ENCODE results near the gene GNPTG.
A peak's percentile ranks its signal among the peaks of the same experiment; 100 is the strongest.
"Not testable (repeated sequence)": the region's sequence is repeated elsewhere in the genome, so short reads cannot be mapped to it uniquely, and the experiment has no call there.

GNPTG gene

DNA sequence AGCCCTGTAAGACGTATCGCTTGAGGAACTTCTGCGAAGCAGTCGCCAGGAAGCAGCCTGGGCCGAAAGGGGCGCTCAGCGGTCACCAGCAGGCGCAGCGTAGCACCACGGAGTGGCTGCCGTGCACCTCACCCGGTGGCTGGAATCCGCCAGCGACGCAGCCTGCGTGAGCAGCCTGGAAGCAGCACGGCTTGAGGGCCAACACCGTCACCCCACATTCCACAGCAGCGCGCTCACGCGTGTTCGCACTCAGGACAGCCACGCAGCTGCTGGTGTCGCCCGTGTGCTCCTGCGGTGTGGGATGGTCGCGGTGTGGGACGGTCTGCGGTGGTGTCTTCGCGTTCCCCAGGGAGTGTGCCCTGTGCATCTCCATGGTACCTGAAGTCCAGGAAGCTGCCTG, 32.7 kb upstream of the GNPTG start:
- no peak for DNase-seq (ENCODE audit: low spot score)

DNA sequence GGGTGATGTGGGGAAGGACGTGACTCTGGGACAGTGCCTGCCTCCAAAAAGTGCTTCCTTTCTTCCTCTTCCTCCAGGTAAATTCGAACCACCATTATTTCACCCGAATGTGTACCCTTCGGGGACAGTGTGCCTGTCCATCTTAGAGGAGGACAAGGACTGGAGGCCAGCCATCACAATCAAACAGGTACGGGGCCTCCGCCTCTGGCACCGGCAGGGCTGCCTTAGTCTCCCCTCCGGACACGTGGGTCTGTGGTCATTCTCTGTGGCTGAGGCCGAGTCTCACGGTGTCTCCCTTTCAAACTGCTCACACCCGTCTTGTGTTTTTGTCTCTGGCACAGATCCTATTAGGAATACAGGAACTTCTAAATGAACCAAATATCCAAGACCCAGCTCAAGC, 31.6 kb upstream of the GNPTG start:
- DNase-seq (ENCODE audit: low spot score), result no peak

DNA sequence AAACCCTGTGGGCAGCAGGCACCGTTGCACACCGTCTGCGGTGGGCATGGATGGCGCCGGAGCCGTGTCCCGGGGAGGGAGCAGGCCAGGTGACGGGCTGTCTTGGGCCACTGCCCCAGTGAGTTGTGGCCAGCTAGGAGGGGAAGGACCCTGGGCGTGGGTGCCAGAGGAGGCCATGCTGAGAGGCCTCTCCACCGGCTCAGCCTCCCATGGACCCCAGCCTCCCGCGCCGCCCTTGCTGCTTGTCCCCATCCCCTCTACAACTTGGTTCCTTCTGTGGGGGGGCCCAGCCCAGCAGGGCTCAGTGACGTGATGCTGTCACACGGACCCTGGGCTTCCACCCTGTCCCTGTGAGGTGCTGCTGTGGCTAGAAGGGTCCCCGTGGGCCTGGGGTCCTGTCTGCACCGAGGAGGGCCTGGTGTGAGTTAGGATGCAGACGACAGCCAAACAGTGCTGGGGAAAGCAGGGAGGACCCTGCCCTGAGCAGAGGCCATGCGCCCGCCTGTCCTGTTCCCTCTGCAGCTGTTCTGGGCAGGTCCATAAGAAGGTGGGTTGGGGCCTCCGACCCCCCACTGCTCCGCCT, 31.0 kb upstream of the GNPTG start:
- no peak for DNase-seq (ENCODE audit: low spot score)

DNA sequence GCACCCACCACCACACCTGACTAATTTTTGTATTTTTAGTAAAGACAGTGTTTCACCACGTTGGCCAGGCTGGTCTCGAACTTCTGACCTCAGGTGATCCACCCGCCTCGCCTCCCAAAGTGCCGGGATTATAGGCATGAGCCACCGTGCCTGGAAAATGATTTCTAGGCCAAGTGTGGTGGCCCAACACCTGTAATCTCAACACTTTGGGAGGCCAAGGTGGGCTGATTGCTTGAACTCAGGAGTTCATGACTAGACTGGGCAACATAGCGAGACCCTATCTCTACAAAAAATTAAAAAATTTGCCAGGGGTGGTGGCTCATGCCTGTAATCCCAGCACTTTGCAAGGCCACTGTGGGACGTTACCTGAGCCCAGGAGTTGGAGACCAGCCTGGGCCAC, 29.3 kb upstream of the GNPTG start:
- no peak for DNase-seq (ENCODE audit: low spot score)

DNA sequence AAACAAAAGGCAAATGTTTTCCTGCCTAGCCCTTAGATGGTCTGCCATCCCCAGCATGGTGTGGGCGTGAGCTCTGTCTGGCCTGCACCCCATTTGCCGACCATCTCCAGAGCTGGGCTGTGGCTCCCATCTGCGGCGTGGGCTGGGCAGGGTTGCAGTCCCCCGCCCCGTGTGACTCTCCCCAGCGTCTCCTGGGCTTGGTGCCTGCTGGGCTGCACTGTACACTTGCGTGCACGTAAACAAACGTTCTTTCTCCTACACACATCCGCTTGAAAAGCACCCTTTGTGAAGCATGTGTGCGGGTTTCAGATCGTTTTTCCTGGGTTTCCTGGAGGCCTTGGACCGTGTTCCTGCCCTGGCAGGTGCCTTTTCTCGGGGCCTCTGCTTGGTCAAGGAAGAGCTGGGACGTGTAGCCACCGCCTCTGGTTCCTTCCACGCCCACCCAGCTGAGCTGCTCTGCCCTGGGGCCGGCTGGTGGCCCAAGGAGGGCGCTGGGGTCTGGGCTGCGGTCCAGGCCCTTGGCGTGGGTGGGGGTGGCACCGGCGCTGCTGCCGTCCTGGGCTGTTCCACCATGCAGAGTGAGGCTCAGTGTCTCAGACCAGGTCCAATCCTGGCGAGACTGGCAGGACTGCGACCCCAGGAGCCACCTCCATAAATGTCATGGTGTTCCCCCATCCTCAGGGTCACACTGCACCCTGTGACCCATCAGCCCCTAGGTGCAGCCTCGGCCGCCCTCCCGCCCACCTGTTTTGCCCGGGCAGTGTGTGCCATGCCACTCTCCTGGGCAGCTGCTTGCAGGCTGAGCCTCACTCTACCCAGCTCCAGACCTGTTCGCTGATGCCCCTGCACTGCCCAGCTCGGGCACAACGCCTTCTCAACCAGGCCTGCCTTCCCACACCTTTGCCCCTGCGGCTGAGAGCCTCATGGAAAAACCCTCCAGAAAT, 28.2 kb upstream of the GNPTG start:
- no peak for DNase-seq (ENCODE audit: low spot score)

DNA sequence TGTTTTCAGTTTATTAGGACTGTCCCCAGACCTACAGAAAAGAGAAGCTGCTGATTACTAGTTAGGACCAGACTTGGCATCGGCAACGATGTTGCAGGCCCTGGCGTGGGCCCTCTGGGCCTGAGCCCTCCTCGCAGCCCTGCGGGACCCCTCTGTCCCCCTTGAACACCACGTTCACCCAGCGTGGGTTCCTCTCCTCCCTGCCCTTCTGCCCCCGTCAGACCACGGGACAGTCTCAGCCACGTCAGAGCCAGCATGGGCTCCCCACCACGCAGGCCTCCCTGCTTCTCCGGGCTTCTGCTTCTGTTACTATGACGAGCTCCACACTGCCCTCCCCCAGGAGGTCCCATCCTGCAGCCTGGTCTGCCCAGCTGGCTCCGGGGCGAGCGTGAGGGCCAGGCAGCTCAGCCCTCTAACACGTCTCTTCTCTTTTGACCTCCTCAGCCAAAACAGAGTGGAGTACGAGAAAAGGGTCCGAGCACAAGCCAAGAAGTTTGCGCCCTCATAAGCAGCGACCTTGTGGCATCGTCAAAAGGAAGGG, 27.4 kb upstream of the GNPTG start:
- no peak for DNase-seq (ENCODE audit: low spot score)

DNA sequence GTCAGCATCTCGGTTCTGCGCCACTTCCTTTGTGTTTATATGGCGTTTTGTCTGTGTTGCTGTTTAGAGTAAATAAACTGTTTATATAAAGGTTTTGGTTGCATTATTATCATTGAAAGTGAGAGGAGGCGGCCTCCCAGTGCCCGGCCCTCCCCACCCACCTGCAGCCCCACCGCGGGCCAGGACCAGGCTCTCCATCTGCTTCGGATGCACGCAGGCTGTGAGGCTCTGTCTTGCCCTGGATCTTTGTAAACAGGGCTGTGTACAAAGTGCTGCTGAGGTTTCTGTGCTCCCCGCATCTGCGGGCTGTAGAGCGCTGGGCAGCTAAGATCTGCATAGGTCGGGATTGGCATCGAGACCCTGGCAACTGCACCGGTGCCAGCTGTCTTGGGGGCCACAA, 26.5 kb upstream of the GNPTG start:
- no peak for DNase-seq (ENCODE audit: low spot score)

DNA sequence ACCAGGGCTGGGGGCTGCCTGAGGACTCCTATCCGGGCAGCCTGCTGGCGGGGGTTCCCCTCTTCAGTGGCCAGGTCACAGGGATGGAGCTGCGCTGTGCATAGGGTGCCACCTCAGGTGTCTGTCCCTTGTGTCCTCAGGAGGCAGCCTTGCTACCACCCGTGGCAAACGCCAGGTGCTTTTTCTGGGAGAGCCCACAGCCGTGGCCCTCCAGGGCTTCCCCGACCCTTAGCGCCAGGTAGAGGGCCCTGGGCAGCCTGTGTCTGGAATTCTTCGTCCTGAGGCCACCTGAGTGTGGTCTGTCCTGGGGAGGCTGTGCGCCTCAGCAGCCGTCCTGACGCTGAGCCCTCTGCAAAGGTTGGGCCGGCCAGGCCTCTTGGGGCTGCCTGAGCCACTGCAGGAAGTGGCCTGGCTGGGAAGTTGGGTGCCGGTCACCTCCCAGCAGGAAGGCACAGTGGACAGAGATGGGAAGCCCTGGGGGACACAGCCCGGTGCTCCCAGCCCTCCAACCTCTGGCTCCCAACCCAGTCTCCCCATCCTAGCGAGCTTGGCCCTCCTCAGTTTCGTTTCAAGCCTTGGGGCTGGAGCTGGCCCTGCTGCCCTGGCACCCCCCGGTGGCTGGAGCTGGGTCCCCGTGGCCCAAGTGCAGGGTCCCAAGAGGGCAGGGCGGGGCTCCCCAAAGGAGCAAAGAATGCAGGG, 25.9 kb upstream of the GNPTG start:
- no peak for DNase-seq (ENCODE audit: low spot score)

DNA sequence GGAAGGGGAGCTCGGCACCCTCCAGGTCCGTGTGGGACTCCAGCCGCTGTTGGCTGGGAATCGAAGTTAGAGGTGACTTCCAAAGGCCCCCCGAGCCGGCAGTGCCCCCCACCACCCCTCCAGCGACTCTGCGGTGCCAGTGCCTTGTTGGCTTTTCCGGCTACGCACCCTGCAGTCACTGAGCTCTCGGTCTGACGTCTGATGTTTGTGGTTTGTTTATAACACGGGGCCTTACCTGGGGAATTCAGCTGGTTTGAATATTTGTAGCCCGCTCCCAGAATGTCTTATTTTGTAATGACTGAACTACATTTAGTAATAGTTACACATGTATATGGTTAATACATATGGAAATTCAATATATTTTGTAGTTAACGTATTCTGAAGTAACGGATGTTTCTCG, 25.3 kb upstream of the GNPTG start:
- no peak for DNase-seq (ENCODE audit: low spot score)

DNA sequence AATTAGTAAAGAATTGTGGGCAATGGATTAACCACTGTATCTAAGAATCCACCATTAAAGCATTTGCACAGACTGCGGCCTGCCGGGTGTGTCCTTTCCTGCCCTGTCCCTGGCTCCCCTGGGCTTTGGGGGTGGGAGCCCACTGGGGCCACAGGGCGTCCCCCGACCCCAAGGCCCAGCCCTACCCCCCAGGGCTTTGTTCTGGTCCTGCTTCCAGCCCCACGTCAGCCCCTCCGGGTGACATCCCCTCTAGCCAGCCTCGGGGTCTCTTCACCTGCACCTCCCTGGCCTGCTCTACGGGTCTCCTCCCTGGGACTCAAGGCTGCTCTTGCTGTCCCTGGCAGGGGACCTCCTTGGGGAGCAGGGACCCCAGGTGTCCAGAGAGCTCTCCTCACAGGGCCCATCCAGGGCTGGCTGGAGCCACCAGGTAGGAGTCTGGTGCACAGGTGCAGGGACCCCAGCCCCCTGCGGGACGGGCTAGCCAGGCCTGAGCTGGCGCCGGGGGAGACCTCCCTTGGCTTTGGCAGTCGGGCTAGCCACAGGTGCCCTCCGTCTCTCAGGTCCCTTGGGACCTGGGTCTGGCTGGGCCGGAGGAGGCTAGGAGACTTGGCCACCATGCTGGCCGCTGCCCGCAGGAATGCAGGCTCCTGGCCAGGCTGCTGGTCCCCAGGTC, 24.6 kb upstream of the GNPTG start:
- no peak for DNase-seq (ENCODE audit: low spot score)

DNA sequence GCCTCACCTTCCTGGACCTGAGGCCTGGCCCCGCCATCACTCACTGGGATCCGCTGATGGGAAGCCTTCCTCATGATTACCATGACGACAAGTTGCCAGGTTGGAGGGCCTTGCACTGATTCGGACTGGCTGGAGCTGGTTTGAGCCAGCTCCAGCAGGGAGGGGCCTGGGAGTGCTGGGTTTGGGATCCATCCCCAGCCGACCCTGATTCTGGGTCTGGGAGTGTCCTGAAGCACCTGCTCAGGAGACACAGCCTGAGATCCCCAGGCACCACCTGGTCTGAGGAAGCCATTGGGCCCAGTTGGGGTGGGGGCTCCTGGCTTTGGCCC, 24.1 kb upstream of the GNPTG start:
- DNase-seq (ENCODE audit: low spot score), result no peak

DNA sequence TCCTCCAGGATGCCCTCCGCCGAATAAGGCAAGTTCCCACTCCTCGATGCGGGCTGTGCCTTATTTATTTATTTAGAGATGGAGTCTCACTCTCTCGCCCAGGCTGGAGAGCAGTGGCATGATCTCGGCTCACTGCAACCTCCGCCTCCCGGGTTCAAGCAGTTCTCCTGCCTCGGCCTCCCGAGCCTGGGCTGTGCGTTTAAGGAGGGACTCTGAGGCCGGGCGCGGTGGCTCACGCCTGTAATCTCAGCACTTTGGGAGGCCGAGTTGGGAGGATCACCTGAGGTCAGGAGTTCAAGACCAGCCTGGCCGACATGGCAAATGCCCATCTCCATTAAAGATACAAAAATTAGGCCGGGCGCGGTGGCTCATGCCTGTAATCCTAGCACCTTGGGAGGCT, 23.6 kb upstream of the GNPTG start:
- not testable (repeated sequence) for DNase-seq (ENCODE audit: low spot score)

DNA sequence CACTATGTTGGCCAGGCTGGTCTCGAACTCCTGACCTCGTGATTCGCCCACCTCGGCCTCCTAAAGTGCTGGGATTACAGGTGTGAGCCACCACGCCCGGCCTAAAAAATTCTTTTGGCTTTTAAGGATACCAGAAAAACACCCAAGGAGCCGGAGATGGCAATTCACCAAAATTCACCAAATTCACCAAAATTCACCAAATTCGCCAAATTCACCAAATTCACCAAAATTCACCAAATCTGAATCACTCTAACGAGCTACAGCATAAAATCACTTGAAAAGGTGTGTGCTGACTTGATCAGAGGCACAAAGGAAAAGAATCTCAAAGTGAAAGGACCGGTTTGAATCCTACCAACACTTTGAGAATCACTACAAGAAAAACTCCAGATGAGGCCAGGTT, 22.8 kb upstream of the GNPTG start:
- not testable (repeated sequence) for DNase-seq (ENCODE audit: low spot score)

DNA sequence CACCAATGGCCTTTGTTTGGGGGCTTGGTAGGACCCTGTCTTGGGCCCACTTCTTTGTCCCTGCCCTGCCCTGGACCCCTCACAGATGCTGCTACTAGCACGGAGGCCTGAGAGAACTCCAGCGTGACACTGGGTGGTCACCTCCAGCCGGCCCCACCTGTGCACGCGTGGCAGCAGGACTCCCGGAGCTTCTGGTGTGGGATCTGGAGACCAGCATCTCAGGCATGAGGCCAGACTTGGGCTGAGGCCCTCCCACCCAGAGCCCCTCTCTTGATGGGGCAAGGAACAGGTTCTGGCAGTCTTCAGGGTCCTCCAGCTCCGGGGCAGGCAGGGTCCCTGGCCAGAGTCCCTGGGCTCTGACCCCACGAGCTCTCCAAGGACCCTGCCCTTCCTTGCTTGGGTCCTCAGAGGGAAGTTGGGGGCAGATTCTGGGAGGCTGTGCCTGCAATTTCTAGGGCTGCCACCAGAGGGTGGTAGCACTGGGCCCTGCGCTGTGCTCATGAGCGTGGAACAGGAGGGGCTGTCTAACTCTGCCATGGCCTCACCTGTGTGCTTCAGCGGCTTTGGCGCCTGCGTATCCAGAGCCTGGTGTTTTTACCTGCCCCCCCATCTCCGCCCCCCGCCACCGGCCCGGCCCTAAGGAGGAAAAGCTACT, 21.3 kb upstream of the GNPTG start:
- no peak for DNase-seq (ENCODE audit: low spot score)

DNA sequence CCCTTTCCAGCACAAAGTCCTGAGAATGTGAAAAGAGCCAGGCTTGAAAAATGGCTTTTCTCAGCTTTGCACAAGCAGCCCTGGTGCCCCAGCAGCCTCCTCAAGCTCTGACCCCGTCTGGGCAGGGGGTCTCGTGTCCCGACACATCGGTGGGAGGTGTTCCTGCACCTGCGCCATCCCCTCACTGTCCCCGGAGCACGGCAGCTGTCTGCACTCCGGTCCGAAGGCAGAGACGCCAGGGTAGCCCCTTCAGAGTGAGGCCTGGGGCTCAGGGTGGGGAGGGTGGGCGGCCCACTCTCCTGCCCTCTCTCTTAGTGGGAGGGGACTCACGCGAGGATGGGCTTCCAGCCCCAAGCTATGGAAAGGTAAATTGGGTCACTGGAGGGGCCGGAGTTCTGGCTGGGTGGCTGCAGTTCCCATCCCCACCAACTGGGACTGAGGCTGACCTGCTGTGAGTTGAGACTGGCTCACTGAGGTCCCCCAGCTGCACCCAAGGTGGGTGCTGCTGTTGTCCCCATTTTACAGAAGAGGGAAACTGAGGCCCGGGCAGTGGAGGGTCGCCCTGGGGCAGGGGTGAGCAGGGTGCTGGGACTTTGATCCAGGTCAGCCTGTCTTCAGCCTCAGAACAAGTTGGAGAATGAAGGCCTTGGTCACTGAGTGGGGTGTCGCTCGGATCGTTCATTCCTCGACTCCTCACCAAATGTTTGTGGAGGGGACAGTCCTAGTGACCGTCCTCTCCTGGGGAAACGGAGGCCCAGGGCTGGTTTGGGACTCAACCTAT, 20.6 kb upstream of the GNPTG start:
- DNase-seq (ENCODE audit: low spot score), result no peak

DNA sequence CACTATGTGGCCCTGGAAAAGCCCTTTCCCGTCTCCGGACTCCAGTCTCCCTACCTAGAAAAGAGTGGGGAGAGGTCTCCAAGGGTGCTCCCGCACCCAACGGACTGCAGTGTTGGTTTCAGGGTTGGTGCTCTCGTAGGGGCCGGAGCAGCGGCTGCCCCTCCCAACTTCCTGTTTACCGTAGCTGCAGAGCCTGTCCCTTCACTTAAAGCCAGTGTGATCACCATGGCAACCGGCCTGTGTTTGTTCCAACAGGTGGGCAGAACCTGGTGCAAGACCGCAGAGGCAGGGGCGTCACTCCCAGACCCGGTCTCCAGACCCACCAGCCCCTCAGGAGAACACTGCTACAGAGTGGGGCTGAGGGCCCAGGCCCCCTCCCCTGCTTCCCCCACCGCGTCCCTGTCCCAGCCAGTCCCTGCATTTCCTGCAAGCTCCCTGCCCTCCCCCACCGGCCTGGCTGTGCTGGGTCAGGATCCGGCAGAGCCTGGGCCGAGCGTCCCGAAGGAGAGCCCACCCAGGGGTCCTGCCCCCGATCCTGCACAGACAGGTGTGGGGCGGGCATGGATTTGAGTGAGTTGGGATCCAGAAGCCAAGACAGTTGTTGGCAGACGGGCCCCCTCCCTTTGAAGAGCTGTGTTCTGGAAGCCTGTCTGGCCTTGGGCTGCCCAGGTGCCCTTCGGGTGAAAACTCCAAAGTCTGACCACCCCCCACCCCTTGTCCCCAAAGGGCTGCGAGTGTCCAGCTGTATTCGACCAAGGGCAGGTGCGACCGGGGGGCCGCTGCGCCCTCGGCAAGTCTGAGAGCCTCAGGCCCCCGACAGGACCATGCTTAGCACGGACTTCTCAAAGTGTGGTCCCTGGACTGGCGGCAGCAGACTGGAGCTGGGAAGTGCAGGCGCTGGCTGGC, 19.8 kb upstream of the GNPTG start:
- peak; percentile 58 for DNase-seq (ENCODE audit: low spot score)

DNA sequence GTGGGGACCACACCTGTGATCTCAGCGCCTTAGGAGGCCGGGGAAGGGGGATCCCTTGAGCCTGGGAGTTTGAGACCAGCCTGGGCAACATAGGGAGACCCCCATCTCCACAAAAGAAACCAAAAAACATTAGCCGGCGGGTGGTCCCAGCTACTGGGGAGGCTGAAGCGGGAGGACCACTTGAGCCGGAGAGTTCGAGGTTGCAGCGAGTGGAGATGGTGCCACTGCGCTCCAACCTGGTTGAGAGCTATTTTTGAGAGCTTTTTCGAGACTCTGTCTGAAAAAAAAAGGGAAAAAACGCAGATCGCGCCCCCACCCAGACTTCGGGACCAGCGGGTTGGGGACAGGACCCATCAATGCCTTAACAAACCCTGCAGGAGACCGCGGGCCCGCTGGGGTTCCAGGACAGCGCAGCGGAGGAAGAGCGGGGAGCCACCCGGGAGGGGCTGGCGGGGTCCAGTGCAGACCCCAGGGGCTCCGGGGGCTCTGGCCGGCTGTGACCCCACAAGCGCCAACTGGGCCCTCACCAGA, 19.0 kb upstream of the GNPTG start:
- no peak for DNase-seq (ENCODE audit: low spot score)

DNA sequence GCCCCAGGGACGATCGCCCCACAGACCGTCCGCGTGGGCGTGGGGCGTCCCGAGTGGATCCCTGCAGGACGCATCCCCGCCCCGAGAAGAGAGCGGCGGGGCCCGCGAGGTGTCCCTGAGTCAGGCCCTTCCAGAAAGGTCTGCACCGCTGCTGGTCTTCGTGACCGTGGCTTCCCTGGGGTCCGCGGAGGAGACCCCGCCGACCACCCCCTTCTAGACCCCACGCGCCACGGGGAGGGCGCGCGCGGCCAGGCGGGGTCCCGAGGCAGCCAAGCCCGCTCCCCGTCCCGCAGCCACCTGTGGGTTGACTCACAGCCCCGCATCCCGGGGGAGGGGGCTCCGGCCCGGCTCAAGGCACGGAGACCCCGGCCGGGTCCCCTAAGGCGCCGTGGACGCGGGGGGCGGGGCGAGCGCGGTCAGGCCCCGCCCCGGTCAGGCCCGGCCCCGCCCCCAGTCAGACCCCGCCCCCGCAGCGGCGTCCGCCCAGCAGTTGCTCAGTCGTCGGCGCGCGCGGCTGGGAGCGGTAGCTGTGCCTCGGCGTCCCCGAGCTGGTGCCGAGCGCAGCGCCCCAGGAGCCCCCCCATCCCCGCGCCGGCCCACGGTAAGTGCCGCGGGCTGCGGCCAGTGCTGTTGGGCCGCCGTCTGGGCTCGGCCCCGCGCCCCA, 18.4 kb upstream of the GNPTG start, which contains the start of gene BAIAP3:
Gene BAIAP3 (plus strand): TSS at position 497 of the 664 bp plus-strand sequence. CDS start 4,905 bp downstream, outside the sequence.
- peak; percentile 87 for DNase-seq (ENCODE audit: low spot score)

All from AG20443 (cell line).